GM21381 (cell line): ENCODE data around the gene PEAR1.

Experiments used
- ATAC-seq: cut with Tn5 transposase; IDR thresholded peaks from one replicate; pipeline ENCODE4 v1.9.1; 2021; ENCODE audit warnings: mild to moderate bottlenecking, moderate library complexity; ENCODE audit not compliant: unreplicated experiment

The PEAR1 gene

DNA sequence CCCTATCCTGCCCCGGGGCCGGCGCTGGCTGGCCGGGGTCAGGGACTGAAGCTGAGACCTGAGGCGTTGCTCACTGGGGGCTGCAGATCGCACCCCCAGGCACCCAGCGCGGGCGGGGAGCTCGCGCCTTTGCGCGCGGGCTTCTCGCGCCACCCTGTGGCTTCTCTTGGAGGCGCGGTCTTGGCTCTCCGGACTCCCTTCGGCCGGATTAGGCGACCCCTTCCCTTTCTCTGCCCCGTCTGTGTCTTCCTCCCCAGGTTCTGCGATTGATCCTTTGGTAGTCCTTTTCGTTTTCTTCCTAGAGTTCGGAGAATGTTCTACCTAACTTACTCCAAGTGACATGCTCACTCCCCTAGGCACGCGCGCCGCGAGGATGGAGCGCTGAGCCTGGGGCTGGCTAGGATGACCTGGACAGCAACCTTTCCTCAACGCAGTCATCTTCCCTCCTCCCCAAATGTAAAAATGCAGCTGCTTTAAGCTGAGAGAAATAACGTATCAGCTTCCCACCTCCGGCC is 33.3 kb upstream of the PEAR1 start:
- no peak for ATAC-seq

DNA sequence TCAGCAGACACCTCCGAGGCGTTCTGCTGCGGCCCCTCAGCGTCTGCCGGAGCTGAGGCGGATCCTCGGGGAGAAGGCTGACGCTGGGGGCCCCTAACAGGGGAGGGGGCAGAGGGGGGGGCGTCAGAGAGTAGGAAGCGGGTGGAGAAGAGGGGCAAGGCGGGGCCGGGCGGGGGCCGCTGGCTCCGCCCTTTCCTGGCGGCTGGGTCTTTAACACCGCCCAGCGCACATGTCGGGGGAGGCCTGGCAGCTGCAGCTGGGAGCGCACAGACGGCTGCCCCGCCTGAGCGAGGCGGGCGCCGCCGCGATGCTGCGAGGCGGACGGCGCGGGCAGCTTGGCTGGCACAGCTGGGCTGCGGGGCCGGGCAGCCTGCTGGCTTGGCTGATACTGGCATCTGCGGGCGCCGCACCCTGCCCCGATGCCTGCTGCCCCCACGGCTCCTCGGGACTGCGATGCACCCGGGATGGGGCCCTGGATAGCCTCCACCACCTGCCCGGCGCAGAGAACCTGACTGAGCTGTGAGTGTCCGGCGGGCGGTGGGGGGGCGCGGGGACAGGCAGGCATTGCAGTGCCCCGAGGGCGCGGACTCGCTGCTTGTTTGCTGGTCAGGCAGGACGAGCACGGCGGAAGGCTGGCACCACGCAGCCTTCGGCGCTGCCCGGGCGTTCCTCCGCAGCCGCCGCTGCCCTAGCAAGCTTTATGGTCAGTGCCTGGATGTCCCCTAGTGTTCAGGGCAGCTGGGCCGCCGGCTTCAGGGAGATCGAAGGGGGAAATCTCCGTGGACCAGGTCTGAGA is 32.7 kb upstream of the PEAR1 start, which contains the start of gene NTRK1:
TSS of gene NTRK1 (plus strand) at position 238 of the 796 bp plus-strand sequence. CDS start at position 308, 70 bp downstream.
- ATAC-seq = no peak

DNA sequence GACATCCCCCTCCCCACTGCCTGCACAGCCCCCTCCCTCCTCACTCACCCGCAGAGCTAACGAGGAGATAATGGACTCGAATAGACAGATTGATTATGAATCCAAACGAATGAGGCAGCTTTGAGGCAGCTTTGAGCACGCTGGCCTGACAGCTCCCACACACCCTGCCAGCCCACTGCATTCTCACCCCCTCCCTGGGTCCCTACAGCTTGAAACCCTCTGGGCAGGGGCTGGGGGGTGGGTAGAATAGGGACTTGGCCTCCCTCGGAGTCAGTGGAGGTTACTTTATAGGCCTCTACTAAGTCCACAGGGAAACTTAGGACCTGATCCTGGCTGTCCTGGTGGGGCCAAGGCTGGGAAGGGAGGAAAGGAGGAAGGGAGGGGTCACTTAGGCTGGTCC is 30.9 kb upstream of the PEAR1 start:
- ATAC-seq = no peak

DNA sequence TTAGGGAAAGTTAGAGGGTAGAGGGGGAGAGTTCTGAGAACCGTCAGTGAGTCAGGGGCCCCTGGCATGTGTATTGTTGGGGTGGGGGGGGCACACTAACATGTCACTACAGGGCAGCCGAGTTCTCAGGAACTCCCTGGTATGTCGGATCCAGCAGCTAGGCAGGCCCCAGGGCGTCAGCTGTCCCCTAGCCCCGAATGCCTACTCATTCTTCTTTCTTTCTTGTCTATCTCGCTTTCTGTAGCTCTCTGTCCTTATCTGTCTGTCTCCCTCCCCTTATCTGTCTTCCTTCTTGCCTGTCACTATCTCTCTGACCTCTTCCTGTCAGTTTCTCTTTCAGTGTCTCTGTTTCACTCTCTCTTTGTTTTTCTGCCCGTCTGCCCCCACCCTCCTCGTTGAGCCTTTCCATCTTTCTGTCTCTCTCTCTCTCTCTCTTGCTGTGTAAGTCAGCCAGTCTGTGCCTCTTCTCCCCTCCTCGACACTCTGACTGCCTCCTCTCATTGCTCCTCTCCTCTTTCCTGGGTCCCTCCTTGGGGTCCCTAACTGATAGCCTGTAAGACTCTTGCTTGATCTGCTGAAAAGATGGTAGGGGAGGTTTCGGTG is 30.4 kb upstream of the PEAR1 start:
- ATAC-seq = no peak

DNA sequence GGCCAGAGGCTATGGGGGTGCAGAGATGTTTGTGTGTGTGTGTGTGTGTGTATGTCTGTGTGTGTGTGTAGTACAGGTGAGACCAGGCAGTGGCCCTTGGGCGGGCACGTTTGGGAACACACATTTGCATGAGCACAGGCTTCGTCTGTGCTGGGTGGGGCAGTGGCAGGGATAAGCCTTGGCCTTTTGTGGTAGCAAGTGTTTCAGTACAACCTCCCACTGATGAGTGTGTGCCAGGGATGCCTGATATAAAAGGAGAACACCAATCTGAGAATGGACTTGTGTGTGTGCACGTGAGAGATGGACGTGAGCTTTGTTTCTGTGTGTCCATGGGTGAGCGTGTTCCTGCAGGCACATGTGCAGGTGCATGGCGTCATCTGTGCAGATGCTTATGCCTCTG is 29.9 kb upstream of the PEAR1 start:
- no peak for ATAC-seq

DNA sequence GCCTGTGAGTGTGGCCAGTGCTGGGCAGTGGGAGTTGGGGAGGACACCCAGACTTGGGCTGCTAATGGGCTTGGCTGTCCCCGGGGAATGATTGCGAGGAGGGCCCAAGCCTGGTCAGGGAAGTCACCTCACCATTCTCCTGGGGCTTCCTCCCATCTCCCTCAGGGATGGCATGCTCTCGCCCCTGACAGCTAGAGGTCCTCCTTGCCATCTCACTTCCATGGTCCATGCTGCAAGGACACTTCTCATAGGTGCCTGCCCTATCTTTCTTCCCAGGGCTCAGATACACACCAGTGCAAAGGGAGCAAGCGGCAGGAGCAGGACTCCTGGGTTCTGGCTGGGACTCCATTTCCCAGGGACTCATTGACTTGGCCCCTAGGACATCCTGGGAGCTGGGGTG is 28.7 kb upstream of the PEAR1 start:
- ATAC-seq = no peak

DNA sequence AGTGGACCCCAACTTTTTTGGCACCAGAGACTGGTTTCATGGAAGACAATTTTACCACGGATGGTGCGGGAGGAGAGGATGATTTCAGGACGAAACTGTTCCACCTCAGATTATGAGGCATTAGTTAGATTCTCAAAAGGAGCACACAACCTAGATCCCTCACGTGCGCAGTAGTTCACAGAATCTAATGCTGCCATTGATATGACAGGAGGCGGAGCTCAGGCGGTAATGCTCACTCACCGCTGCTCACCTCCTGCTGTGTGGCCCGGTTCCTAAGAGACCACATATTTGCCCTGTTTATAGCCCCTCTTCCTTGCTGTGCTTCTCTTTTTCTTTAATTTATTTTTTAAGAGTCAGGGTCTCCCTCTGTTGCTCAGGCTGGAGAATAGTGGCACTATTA is 28.3 kb upstream of the PEAR1 start:
- ATAC-seq = no peak

DNA sequence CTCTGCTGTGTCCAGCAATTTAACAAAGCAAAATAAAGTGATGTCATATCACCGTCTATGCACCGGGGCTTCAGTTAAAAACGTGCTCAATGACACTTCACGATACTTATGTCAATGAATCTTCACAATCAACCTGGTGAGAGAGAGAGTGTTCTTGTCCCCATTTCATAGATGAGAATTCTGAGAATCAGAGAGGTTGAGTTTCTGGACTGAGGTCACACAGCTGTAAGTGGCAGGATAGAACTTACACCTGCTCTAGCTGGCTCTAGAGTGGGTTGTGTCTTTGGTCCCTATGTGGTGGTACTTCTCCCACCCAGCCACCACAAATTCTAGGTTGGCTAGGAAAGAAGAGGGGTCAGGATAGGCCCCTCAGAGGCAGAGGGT is 27.7 kb upstream of the PEAR1 start:
- no peak for ATAC-seq

DNA sequence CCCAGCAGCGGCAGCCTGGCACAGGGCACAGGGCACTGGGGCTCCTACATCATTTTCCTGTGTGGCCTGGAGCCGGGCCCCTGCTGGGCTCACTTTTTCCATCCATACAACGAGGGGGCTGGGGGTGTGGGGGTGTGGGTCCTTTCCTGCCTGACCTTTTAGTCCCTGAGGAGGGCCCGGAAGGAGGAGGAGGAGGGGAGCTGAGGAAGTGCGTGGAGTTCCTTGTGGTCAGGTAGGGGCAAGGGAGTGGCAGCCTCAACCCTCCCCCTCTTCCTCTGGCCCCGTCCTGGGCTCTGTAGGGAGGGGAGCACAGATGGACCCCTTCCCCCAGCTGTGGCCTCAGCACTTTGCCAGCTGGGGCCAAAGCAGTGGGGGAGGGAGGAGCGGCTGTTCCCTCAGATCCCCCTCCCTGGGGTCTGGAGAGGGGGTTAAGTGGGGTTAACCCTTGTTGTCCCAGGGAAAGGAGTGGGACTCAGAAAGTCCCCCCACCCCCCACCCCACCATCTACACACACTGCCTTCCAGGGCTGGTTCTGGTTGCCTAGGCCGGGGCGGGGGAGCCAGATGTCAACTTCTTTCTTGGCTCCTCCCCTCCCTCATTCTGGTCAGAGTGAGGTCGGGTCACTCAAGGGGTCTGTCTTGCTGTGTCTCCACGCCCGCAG is 27.1 kb upstream of the PEAR1 start:
- no peak for ATAC-seq

DNA sequence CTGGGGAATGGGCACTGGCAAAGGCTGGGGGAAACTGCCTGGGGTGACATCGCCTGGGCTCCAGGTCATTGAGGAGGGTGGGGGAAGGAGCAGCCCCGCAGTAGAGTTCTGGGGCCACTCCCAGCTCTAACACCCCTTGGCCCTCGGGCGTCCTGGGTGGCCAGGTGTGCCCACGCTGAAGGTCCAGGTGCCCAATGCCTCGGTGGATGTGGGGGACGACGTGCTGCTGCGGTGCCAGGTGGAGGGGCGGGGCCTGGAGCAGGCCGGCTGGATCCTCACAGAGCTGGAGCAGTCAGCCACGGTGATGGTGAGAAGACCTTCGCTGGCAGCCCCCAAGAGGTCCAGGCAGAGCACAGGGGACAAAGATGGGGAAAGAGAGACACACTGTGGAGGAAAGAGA is 25.2 kb upstream of the PEAR1 start:
- no peak for ATAC-seq

DNA sequence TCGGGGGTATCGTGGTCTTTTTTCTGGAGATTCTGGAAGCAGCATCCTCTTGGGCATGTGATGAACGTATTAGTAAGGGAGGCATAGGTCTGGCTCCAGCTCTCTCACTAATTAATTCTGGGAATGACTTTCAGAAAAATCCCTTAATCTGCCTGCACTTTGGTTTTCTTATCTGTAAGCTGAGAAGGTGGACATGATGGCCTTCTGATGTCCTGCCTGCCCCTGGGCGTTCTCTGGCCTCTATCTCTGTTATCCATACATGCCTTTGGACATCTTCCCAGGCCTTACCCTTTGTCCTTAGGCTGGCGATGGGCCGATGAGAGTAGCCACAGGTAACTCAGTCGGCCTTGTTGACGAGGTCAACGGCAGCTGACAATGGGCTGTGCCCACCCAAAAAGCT is 24.1 kb upstream of the PEAR1 start:
- no peak for ATAC-seq

DNA sequence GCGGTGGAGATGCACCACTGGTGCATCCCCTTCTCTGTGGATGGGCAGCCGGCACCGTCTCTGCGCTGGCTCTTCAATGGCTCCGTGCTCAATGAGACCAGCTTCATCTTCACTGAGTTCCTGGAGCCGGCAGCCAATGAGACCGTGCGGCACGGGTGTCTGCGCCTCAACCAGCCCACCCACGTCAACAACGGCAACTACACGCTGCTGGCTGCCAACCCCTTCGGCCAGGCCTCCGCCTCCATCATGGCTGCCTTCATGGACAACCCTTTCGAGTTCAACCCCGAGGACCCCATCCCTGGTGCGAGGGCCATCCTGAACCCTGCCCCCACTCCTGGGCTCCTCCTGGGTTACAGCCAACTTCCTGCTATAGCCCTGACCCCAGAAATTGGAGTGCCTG is 19.9 kb upstream of the PEAR1 start:
- no peak for ATAC-seq

DNA sequence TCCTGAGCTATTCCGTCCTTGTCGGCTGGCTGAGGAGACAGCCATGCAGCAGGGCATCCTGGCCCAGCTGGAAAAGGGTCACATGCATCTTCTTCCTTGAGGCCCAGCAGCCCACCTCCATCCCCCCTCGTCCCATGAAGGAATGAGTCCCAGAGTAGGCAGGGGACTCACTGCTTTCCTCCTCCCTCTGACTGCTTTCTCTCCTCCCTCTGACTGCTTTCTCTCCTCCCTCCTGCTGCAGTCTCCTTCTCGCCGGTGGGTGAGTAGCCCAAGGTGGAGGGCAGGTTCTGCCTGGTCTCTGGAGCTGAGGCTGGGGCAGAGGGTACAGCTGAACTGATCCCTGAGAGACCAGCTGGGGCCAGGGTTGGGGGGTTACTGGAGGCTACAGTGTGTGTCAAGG is 19.4 kb upstream of the PEAR1 start:
- no peak for ATAC-seq

DNA sequence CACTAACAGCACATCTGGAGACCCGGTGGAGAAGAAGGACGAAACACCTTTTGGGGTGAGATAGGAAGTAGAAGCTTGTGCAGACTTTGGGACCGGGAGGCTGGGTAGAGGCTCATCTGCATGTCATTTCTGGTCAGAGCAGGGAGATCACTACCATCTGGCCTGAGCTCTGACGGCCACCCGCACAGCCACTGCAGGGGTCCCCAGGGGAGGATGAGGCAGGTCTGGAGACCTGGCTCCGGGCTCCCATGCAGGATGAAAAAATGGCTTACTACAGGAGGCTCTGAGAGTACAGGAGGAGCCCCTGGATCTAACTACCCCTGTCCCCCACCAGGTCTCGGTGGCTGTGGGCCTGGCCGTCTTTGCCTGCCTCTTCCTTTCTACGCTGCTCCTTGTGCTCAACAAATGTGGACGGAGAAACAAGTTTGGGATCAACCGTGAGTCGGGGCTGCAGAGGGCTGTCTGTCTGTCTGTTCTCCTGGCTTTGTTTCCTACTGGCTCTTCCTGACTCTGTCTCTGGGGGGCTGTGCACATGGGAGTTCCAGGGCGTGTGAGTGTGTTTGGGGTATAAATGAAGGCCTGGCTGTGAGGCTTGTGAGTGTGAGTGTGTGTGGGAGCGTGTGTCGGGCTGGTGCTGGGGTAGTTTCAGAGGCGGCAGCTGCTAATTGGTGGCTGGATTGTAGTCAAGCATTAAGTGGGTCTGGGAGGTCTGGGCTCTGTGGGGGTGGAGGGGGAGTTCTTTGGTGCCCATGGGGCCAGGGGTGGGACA is 18.8 kb upstream of the PEAR1 start:
- ATAC-seq = no peak

DNA sequence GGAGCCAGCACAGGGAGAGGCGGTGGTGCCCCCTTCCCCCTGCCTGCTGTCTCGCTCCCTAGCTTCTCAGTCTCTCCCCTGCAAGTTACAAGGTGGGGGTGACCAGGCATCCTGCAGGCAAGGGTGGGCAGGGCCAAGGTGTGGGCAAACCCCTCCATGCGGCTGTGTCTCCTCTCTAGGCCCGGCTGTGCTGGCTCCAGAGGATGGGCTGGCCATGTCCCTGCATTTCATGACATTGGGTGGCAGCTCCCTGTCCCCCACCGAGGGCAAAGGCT is 18.2 kb upstream of the PEAR1 start:
- ATAC-seq = no peak

DNA sequence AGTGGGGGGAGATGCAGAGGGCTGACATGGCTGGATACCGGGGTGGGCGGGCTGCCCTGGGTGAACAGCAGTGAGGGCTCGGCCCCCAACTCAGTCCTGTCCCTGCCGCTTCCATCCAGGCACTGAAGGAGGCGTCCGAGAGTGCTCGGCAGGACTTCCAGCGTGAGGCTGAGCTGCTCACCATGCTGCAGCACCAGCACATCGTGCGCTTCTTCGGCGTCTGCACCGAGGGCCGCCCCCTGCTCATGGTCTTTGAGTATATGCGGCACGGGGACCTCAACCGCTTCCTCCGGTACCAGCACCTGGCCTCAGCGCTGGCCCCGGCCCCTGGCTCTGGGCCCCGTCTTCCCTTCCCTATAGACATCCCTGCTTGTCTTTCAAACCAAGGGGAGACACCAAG is 17.2 kb upstream of the PEAR1 start:
- ATAC-seq = no peak

DNA sequence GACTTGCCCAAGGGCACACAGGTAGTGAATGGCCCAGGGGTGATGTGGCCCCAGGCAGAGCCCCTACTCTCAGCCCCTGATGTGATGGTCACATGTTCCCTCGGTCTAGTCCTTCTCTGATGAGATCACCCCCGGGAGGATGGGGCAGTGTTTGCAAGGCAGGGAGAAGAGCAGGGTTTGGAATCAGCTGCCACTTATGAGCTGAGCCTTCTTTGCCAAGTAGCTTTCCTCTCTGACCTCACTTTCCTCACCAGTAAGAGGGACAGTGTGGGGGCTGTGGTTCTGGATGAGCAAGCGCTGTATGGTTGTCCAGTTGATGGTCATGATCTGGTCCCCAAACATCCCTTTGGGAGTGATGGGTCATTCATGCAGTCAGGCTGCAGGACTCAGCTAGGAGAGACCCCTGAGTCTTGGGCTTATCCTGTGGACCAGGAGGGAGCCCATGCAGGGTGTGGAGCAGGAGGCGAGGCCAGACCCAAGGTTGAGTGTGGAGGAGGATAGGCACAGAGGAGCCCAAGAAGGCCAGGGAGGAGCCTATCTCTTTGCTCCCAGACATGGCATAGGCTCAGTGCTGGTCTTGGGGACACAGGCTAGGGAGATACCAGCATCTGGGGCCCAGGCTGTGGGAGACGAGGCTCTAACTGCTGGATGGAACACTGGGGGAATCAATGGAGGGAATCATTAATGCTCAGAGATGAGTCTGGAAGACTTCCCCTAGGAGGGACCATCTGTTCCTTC is 15.9 kb upstream of the PEAR1 start:
- no peak for ATAC-seq

DNA sequence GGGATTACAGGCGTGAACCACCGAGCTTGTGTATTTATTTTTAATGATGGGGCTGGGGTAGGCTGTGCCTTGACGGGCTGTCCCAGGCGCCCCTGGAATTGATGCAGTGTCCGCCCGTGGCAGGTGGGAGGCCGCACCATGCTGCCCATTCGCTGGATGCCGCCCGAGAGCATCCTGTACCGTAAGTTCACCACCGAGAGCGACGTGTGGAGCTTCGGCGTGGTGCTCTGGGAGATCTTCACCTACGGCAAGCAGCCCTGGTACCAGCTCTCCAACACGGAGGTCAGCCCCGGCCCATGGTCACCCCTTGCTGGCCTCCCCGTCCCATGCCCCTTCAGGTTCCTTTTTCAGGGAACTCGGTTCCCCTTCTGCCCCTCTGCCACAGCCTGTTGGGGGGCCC is 13.6 kb upstream of the PEAR1 start:
- no peak for ATAC-seq

DNA sequence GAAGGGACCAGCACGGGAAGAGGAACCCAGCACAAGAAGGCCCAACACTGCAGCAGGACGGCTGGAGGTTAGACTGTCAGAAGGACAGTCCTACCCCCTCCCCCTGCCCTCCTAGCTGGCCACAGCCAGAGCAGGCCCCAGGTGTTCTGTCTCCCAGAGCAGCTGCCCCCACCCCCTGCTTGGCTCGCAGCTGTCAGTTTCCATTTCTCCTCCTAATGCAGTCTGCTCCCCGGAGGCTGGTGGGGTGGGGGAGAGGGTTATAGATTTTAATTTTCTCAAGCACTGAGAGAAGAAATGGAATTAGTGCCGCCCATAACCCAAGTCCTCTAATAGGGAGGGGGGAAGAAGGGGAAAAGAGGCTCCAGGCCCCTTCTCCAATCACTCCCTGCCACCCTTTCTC is 13.0 kb upstream of the PEAR1 start:
- ATAC-seq = no peak

DNA sequence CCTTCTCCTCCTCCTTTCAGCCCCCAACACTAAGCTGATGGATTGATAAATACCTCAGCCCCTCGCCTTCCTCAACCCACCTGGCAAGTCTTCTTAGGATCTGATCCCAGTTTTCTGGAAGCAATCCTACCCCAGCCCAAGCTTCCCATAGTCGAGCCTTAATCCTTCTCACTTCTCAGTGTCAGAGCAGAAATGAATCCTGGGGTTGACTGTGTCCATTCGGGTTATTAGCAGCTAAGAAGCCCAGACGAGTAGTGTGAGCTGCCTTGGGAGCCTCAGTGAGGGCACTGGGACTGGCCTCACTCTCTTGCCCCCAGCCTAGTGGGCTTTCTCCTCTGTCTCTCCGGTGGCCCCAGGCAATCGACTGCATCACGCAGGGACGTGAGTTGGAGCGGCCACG is 12.4 kb upstream of the PEAR1 start:
- ATAC-seq = no peak

DNA sequence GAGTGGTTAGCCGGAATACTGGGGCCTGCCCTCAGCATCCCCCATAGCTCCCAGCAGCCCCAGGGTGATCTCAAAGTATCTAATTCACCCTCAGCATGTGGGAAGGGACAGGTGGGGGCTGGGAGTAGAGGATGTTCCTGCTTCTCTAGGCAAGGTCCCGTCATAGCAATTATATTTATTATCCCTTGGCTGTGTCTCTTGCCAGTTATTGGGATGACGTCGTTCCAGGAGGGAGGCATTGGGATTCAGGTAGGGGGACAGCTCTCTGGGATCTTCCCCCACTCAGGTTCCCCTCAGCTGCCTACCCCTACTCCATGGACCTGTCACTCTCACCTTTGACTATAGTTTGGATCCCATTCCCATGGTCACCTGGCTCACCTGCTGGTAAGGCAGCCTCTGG is 11.9 kb upstream of the PEAR1 start:
- no peak for ATAC-seq
